Ascending aorta (tissue), 2 donors: ENCODE data around the gene ING5. TPM values are rescaled to one million over a fixed set of nuclear protein-coding genes. Genes with fewer than 3 reads are reported as not detected.

Experiments used
- DNase-seq, 2 donors: peaks; one replicate each; pipeline ENCODE4 v3.0.0-alpha.2; 2019; ENCODE audit warnings: low spot score in 2 of 2
- H3K27ac ChIP-seq, 2 donors: fragments of 200-600 bp; sonication (generic); one replicate each; pipeline ENCODE4 v1.5.1; 2016 to 2017; ENCODE audit warnings: mild to moderate bottlenecking in 1 of 2
- H3K27me3 ChIP-seq: fragments of 200-600 bp; sonication (generic); one replicate; pipeline ENCODE4 v1.5.1; 2017
- H3K36me3 ChIP-seq, 2 donors: fragments of 200-600 bp; sonication (generic); one replicate each; pipeline ENCODE4 v1.5.1; 2016
- H3K4me1 ChIP-seq, 2 donors: fragments of 200-600 bp; sonication (generic); one replicate each; pipeline ENCODE4 v1.5.1; 2016 to 2017; ENCODE audit warnings: mild to moderate bottlenecking in 1 of 2
- H3K4me3 ChIP-seq, 2 donors: fragments of 200-600 bp; sonication (generic); one replicate each; pipeline ENCODE4 v1.5.1; 2016 to 2017; ENCODE audit warnings: mild to moderate bottlenecking in 1 of 2
- H3K9me3 ChIP-seq, 2 donors: fragments of 200-600 bp; sonication (generic); one replicate each; pipeline ENCODE4 v1.5.1; 2016
- intact Hi-C: fragments of 100-400 bp; cut with DNase I; formaldehyde crosslinking; loops from one replicate; pipeline ENCODE4 v1.15.1; 2023
- total RNA-seq: library from RNA; depleted of rRNA; stranded (reverse); fragments of >200 nt; gene quantifications from one replicate; pipeline ENCODE4 v1.1.0, GENCODE V29; 2016
- TF ChIP-seq, protein P1 (sequence below), 3 experiments: fragments of 200-600 bp in 2 of 3; fragments of 450-650 bp in 1 of 3; sonication (generic) in 2 of 3; IDR thresholded peaks; one replicate each; pipeline ENCODE4 v1.5.1; 2016 to 2019; ENCODE audit warnings: antibody characterized with exemption in 3 of 3, mild to moderate bottlenecking in 1 of 3, moderate library complexity in 1 of 3

Gene ING5
- total RNA-seq, 1 donor from 2014 or later, result 38.1 TPM

DNA sequence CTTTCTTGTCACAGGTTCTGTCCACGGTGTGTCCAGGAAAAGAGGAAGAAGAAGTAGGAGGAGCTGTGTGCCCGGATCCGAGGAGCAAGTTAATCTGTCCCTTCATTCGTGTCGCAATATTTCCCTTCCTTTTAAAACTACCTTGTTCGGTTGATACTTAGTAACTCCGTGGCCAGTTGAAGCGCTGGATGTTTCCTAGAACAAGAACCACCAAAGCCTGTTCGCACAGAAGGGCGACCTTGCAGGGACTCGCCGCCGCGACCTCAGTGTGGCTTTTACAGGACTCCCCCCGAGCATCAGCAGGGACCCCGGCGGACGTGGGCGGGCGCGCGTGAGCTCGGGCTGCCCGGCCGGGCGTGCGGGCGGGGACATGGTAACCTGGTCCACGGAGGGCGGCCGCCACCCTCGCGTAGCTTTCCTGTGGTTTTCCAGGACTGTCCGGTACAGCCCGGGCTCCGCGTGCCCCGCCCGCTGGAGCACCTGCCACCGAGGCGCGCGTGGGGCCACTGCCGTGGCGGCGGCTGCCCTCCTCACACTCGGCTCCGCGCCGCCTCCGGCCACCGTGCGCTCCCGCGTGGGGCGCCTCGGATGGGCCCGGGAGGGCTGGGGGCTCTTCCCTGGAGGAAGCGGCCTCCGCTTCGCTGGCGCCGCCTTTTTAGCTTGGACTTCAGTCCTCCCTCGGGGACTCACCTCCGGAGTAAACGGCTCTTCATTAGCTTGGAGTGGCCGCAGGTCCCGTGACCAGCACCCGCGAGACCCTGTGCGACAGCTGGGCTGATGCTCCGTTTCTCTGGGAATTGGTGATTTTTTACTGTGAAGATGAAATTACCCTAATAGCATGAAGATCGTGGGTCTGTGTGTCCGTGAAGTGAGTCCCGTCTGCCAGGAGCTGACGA is 23.4 kb downstream of the ING5 start:
- Histone ChIP-seq H3K4me3 (no peak overlapping the region), H3K36me3 (peaks cover 34 to 59% of the 10 kb centered on the region in 2 donors), H3K9me3 (no peaks in the 10 kb centered on the region), H3K4me1 (no peaks in the 10 kb centered on the region), H3K27me3 (no peaks in the 10 kb centered on the region), H3K27ac (no peak overlapping the region)
- TF ChIP-seq, protein P1, sequence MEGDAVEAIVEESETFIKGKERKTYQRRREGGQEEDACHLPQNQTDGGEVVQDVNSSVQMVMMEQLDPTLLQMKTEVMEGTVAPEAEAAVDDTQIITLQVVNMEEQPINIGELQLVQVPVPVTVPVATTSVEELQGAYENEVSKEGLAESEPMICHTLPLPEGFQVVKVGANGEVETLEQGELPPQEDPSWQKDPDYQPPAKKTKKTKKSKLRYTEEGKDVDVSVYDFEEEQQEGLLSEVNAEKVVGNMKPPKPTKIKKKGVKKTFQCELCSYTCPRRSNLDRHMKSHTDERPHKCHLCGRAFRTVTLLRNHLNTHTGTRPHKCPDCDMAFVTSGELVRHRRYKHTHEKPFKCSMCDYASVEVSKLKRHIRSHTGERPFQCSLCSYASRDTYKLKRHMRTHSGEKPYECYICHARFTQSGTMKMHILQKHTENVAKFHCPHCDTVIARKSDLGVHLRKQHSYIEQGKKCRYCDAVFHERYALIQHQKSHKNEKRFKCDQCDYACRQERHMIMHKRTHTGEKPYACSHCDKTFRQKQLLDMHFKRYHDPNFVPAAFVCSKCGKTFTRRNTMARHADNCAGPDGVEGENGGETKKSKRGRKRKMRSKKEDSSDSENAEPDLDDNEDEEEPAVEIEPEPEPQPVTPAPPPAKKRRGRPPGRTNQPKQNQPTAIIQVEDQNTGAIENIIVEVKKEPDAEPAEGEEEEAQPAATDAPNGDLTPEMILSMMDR (IDR thresholded peaks at IDR 0.05), result no peak
- intact Hi-C loops, result no loop called here
- DNase-seq, result no peak

DNA sequence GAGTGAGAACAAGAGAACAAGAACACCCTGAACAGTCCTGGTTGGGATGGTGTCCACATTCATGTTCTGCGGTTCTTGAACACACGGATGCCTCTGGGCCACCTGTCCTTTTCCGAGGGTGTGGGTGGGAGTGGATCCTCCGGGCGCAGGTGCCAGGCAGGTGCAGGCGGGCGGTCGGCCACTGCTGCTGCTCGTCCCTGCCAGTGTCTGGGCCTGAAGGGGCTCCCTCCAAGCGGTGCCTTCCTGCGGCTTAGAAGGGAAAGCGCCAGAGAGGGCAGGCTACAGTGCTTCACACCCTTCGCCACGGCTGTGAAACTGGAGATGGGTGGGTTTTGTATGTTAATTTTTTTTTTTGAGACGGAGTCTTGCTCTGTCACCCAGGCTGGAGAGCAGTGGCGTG is 24.6 kb downstream of the ING5 start:
- DNase-seq, result no peak
- H3K27ac ChIP-seq, result no peak overlapping the region
- H3K27me3 ChIP-seq, result no peaks in the 10 kb centered on the region
- no peaks in the 10 kb centered on the region for H3K9me3 ChIP-seq
- TF ChIP-seq, protein P1 (IDR thresholded peaks at IDR 0.05), result no peak
- H3K4me1 ChIP-seq, result no peaks in the 10 kb centered on the region
- H3K36me3 ChIP-seq, result peaks cover 22 to 47% of the 10 kb centered on the region in 2 donors
- intact Hi-C loops, result no loop called here
- no peak overlapping the region for H3K4me3 ChIP-seq

DNA sequence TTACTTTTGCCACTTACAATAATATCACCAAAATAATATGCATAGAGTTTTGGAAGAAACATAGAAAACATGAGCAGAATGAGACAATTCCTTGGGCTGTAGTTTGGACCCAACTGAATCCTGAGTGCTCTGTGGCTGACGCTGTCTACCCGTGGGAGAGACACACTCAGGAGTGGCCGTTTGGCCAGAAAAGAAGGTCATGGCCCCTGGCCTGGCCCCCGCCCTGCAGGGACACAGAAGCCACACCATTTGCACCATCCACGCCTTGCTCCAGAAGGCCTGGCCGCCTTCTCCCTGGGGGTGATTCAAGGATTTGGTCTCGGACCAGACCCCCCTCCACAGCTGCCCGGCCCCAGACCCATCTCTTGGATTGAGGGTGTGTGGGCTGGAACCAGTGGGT is 26.2 kb downstream of the ING5 start:
- no peaks in the 10 kb centered on the region for H3K27me3 ChIP-seq
- TF ChIP-seq, protein P1 (IDR thresholded peaks at IDR 0.05), result no peak
- peaks cover 17 to 33% of the 10 kb centered on the region in 2 donors for H3K36me3 ChIP-seq
- intact Hi-C loops, result no loop called here
- no peak overlapping the region for H3K4me3 ChIP-seq
- DNase-seq, result no peak
- H3K9me3 ChIP-seq, result no peaks in the 10 kb centered on the region
- no peaks in the 10 kb centered on the region for H3K4me1 ChIP-seq
- H3K27ac ChIP-seq, result peak overlapping the region in 1 of 2 donors; percentile 2

DNA sequence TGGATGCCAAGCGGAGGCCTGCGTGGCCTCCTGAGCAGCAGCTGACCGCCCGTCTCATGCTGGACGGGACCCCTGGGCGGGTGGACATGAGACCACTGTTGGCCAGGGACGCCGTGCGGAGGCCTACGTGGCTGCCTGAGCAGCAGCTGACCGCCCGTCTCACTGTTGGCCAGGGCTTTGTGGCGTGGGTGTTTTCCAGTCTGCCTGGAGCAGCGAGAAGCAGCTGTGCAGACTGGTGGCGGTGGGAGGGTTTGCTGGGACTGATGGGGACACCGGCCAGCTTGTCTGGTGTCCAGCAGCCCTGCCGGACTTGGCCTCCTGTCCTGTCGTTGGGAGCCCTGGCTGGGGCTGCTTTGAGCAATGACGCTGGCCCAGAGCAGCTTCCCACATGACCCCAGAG is 26.8 kb downstream of the ING5 start:
- peak in 1 of 2 donors; percentile 76 for DNase-seq
- Histone ChIP-seq H3K27ac (peak overlapping the region in 1 of 2 donors; percentile 2), H3K27me3 (no peaks in the 10 kb centered on the region), H3K36me3 (peaks cover 11 to 26% of the 10 kb centered on the region in 2 donors), H3K9me3 (no peaks in the 10 kb centered on the region), H3K4me1 (no peaks in the 10 kb centered on the region), H3K4me3 (no peak overlapping the region)
- TF ChIP-seq, protein P1 (IDR thresholded peaks at IDR 0.05), result no peak
- intact Hi-C loops, result no loop called here

DNA sequence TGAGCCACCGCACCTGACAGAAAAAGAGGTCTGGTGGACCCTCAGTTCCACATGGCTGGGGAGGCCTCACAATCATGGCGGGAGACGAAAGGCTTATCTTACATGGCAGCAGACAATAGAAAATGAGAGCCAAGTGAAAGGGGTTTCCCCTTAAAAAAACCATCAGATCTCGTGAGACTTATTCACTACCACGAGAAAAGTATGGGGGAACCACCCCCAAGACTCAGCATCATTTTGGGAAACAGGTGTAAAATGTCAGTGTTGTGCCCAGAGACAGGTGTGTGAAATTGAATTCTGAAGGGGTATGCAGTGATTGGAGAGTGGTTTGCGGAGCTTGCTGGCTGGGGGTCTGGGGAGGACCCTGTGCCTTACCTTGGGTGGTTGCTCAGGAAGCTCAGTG is 28.0 kb downstream of the ING5 start:
- no peak for DNase-seq
- Histone ChIP-seq H3K36me3 (peaks cover 5 to 14% of the 10 kb centered on the region in 2 donors), H3K4me1 (peaks cover 0 to 5% of the 10 kb centered on the region in 2 donors), H3K9me3 (no peaks in the 10 kb centered on the region), H3K4me3 (no peak overlapping the region), H3K27me3 (no peaks in the 10 kb centered on the region), H3K27ac (no peak overlapping the region)
- intact Hi-C loops, result loop anchor here (5.0 to 10.0 kb wide), 2 partner anchors 375 to 878 kb away; partner anchors contain the start of gene FARP2
- TF ChIP-seq, protein P1 (IDR thresholded peaks at IDR 0.05), result no peak
